H9 (cell line): Measurements from ENCODE around the gene SLC12A9. TPM values are rescaled to one million over a fixed set of nuclear protein-coding genes. Genes with fewer than 3 reads are reported as not detected.

Experiments
- DNase-seq: peaks from one replicate; pipeline ENCODE4 v3.0.0-alpha.2; 2017
- H2AFZ ChIP-seq: one replicate; pipeline ENCODE4 v1.6.1; 2013; ENCODE audit warnings: mild to moderate bottlenecking, low read length, control low read depth, moderate library complexity
- H2AK5ac ChIP-seq: 2 replicates; pipeline ENCODE4 v1.6.1; 2013; ENCODE audit warnings: low read length, control low read depth, mixed read lengths; ENCODE audit not compliant: insufficient read length
- H2BK120ac ChIP-seq: one replicate; pipeline ENCODE4 v1.6.1; 2013; ENCODE audit warnings: low read depth, mild to moderate bottlenecking, low read length, control low read depth, inconsistent platforms; ENCODE audit not compliant: poor library complexity, severe bottlenecking
- H2BK12ac ChIP-seq: 2 replicates; pipeline ENCODE4 v1.6.1; 2013; ENCODE audit warnings: low read length, control low read depth, mixed read lengths, low read depth; ENCODE audit not compliant: insufficient read length
- H2BK15ac ChIP-seq: 2 replicates; pipeline ENCODE4 v1.6.1; 2013; ENCODE audit warnings: low read depth, low read length, control low read depth
- H2BK20ac ChIP-seq: one replicate; pipeline ENCODE4 v1.6.1; 2013; ENCODE audit warnings: low read depth, mild to moderate bottlenecking, low read length, control low read depth, inconsistent platforms; ENCODE audit not compliant: poor library complexity, severe bottlenecking
- H2BK5ac ChIP-seq: 2 replicates; pipeline ENCODE4 v1.6.1; 2013; ENCODE audit warnings: low read length, control low read depth, mixed read lengths; ENCODE audit not compliant: insufficient read length
- H3K14ac ChIP-seq: 2 replicates; pipeline ENCODE4 v1.6.1; 2013; ENCODE audit warnings: low read length, control low read depth; ENCODE audit not compliant: insufficient read depth
- H3K18ac ChIP-seq: 2 replicates; pipeline ENCODE4 v1.6.1; 2013; ENCODE audit warnings: low read depth, mild to moderate bottlenecking, mixed read lengths, low read length, control low read depth; ENCODE audit not compliant: insufficient read length
- H3K23ac ChIP-seq: 2 replicates; pipeline ENCODE4 v1.6.1; 2013; ENCODE audit warnings: low read length, control low read depth, mixed read lengths, low read depth; ENCODE audit not compliant: insufficient read length
- H3K23me2 ChIP-seq: 2 replicates; pipeline ENCODE4 v1.6.1; 2013; ENCODE audit warnings: low read depth, mild to moderate bottlenecking, mixed read lengths, low read length, control low read depth; ENCODE audit not compliant: insufficient read length, poor library complexity, severe bottlenecking
- H3K27ac ChIP-seq: 2 replicates; pipeline ENCODE4 v1.5.1; 2013; ENCODE audit warnings: low read length, control low read depth, mixed read lengths, low read depth; ENCODE audit not compliant: insufficient read length
- H3K27me3 ChIP-seq: 2 replicates; pipeline ENCODE4 v1.6.1; 2013; ENCODE audit warnings: low read length, control low read depth, inconsistent platforms; ENCODE audit not compliant: insufficient read depth
- H3K4ac ChIP-seq: 2 replicates; pipeline ENCODE4 v1.6.1; 2013; ENCODE audit warnings: low read depth, mild to moderate bottlenecking, control low read depth, inconsistent platforms, low read length, moderate library complexity
- H3K4me1 ChIP-seq: 2 replicates; pipeline ENCODE4 v1.6.1; 2013; ENCODE audit warnings: low read length, control low read depth, inconsistent platforms; ENCODE audit not compliant: insufficient read depth
- H3K4me2 ChIP-seq: 2 replicates; pipeline ENCODE4 v1.6.1; 2013; ENCODE audit warnings: low read length, control low read depth, mixed read lengths; ENCODE audit not compliant: insufficient read length, insufficient read depth
- H3K56ac ChIP-seq: 2 replicates; pipeline ENCODE4 v1.6.1; 2013; ENCODE audit warnings: low read depth, mild to moderate bottlenecking, mixed read lengths, low read length, control low read depth; ENCODE audit not compliant: insufficient read length
- H3K79me1 ChIP-seq: 2 replicates; pipeline ENCODE4 v1.6.1; 2013; ENCODE audit warnings: low read depth, mild to moderate bottlenecking, moderate library complexity, low read length, control low read depth, inconsistent platforms; ENCODE audit not compliant: insufficient read depth, poor library complexity, severe bottlenecking
- H3K79me2 ChIP-seq: 2 replicates; pipeline ENCODE4 v1.6.1; 2013; ENCODE audit warnings: low read length, control low read depth, inconsistent platforms; ENCODE audit not compliant: insufficient read depth
- H3K9ac ChIP-seq: 2 replicates; pipeline ENCODE4 v1.6.1; 2013; ENCODE audit warnings: low read length, control low read depth, mixed read lengths; ENCODE audit not compliant: insufficient read length; ENCODE audit errors: extremely low read depth
- H3K9me3 ChIP-seq: one replicate; pipeline ENCODE4 v1.6.1; 2013; ENCODE audit warnings: low read depth, low read length, inconsistent platforms; ENCODE audit not compliant: control insufficient read depth
- H3T11ph ChIP-seq: one replicate; pipeline ENCODE4 v1.6.1; 2013; ENCODE audit warnings: mild to moderate bottlenecking, low read length, control low read depth, inconsistent platforms
- H4K20me1 ChIP-seq: one replicate; pipeline ENCODE4 v1.6.1; 2013; ENCODE audit not compliant: control insufficient read depth, insufficient read length, insufficient read depth
- H4K5ac ChIP-seq: 2 replicates; pipeline ENCODE4 v1.6.1; 2013; ENCODE audit warnings: low read depth, mild to moderate bottlenecking, mixed read lengths, low read length, control low read depth; ENCODE audit not compliant: insufficient read length
- H4K8ac ChIP-seq: replicated peaks from 2 replicates; pipeline ENCODE4 v1.6.1; 2013; ENCODE audit warnings: low read length, control low read depth, mixed read lengths, low read depth; ENCODE audit not compliant: insufficient read length
- H4K91ac ChIP-seq: 2 replicates; pipeline ENCODE4 v1.6.1; 2013; ENCODE audit warnings: low read depth, mild to moderate bottlenecking, moderate library complexity, mixed read lengths, low read length, control low read depth; ENCODE audit not compliant: insufficient read length
- H3K27ac Mint-ChIP-seq, 3 experiments: 2 replicates in 2 of 3; 3 replicates in 1 of 3; pipeline ENCODE4 v1.8.0; 2020 to 2021; ENCODE audit warnings: mixed read lengths in 3 of 3, mild to moderate bottlenecking in 1 of 3, moderate library complexity in 1 of 3
- H3K27me3 Mint-ChIP-seq: 2 replicates; pipeline ENCODE4 v1.8.0; 2021; ENCODE audit warnings: low read depth, mild to moderate bottlenecking, moderate library complexity, mixed read lengths
- H3K36me3 Mint-ChIP-seq, 3 experiments: 2 replicates in 2 of 3; 3 replicates in 1 of 3; pipeline ENCODE4 v1.8.0; 2020 to 2021; ENCODE audit warnings: low read depth in 3 of 3, mixed read lengths in 3 of 3; ENCODE audit not compliant: insufficient read depth in 1 of 3
- H3K4me1 Mint-ChIP-seq, 2 experiments: 2 replicates each; pipeline ENCODE4 v1.8.0; 2020; ENCODE audit warnings: mixed read lengths in 2 of 2
- H3K4me3 Mint-ChIP-seq, 2 experiments: 2 replicates in 1 of 2; 3 replicates in 1 of 2; pipeline ENCODE4 v1.8.0; 2020 to 2021; ENCODE audit warnings: mild to moderate bottlenecking in 2 of 2, mixed read lengths in 2 of 2, moderate library complexity in 1 of 2
- H3K9me3 Mint-ChIP-seq, 2 experiments: 2 replicates in 1 of 2; 3 replicates in 1 of 2; pipeline ENCODE4 v1.8.0; 2020; ENCODE audit warnings: mild to moderate bottlenecking in 2 of 2, mixed read lengths in 2 of 2, moderate library complexity in 1 of 2
- CTCF ChIP-seq: fragments of 200-600 bp; sonication (generic); conservative IDR thresholded peaks from 3 replicates; pipeline ENCODE4 v1.8.0; 2021; ENCODE audit warnings: antibody characterized with exemption, mild to moderate bottlenecking
- WGBS: extraction: QIAGEN DNeasy Blood & Tissue Kit; methylation state at CpG from one replicate; pipeline ENCODE4 v1.1.7; 2013; ENCODE audit warnings: missing lambda C conversion rate, low lambda C conversion rate, mixed read lengths; ENCODE audit not compliant: insufficient read length; ENCODE audit errors: extremely low coverage; 5-methylcytosine and 5-hydroxymethylcytosine counted together
- total RNA-seq: library from RNA; stranded (reverse); gene quantifications from 2 replicates; pipeline ENCODE4 v1.2.1, GENCODE V29; 2021

The SLC12A9 gene
- total RNA-seq, 1 experiment from 2014 or later = 43.0 TPM

- H3K27ac Mint-ChIP-seq = peak overlapping the region; percentile 23 to 78 (median 76); a peak in 5 of 7 replicates
- Histone ChIP-seq H2BK15ac (no peak overlapping the region), H3K4me2 (no peak overlapping the region), H2BK120ac (no peak overlapping the region), H4K8ac (no peak overlapping the region), H3K27me3 (no peaks in the 10 kb centered on the region), H2BK5ac (no peak overlapping the region), H2BK12ac (no peak overlapping the region), H2BK20ac (no peak overlapping the region), H3K18ac (no peak overlapping the region), H3K23me2 (peaks cover 5% of the 10 kb centered on the region), H2AK5ac (no peak overlapping the region), H4K20me1 (no peaks in the 10 kb centered on the region), H3K14ac (no peak overlapping the region), H3K23ac (no peak overlapping the region), H2AFZ (no peak overlapping the region), H3K79me1 (peaks cover 6% of the 10 kb centered on the region), H4K5ac (no peak overlapping the region), H3T11ph (no peak overlapping the region), H3K9ac (no peak overlapping the region), H3K4ac (no peak overlapping the region), H3K56ac (no peak overlapping the region), H3K4me1 (no peaks in the 10 kb centered on the region; the same call in 1 of the 2 replicates), H3K27ac (no peak overlapping the region), H4K91ac (no peak overlapping the region), H3K9me3 (no peaks in the 10 kb centered on the region), H3K79me2 (peaks cover 37% of the 10 kb centered on the region; the same call in 1 of the 2 replicates)
- DNase-seq = no peak
- no peak overlapping the region; a peak in 1 of 5 replicates for H3K4me3 Mint-ChIP-seq
- TF ChIP-seq CTCF = no peak
- peaks cover 72 to 95% (median 91%) of the 10 kb centered on the region in 3 experiments for H3K36me3 Mint-ChIP-seq
- H3K4me1 Mint-ChIP-seq = peaks cover 24 to 33% of the 10 kb centered on the region in 2 experiments
- no peaks in the 10 kb centered on the region; the same call in 1 of the 2 replicates for H3K27me3 Mint-ChIP-seq
- H3K9me3 Mint-ChIP-seq = no peaks in the 10 kb centered on the region
- WGBS = no CpG with 5 or more reads among the region's 11 CpGs
These were observed 27.3 kb downstream of the SLC12A9 start for GRCh38 chr7:100879685-100880261.
